HCT116 (cell line): ENCODE data around the gene SLC24A3. TPM values are rescaled to one million over a fixed set of nuclear protein-coding genes. Genes with fewer than 3 reads are reported as not detected.

Source experiments
- ATAC-seq: fragments of 200-7000 bp; cut with Tn5 transposase; 2 replicates; pipeline ENCODE4 v1.9.1; 2020; ENCODE audit warnings: mild to moderate bottlenecking, moderate library complexity
- BruUV-seq: library from RNA; stranded (reverse); fragments of 400-500 nt; replicated peaks from 2 replicates; lab custom pipeline; 2021; lab: Mats Ljungman, UMichigan
- CTCF ChIA-PET: fragments of 300-600 bp; sonication (Branson Sonifier 250); formaldehyde crosslinking; loops from one replicate; lab custom pipeline; 2021; ENCODE audit warnings: antibody characterized with exemption; lab: Charles Lee
- POLR2A ChIA-PET: fragments of 300-600, 350-600 bp; sonication (Branson Sonifier 250); formaldehyde crosslinking; loops from one replicate; lab custom pipeline; 2021; ENCODE audit warnings: antibody characterized with exemption; lab: Charles Lee
- RAD21 ChIA-PET, 2 experiments: fragments of 300-600 bp; sonication (Branson Sonifier 250); formaldehyde crosslinking; loops; one replicate each; lab custom pipeline; 2023; ENCODE audit warnings: low total read pairs in 2 of 2; ENCODE audit not compliant: uncharacterized antibody in 2 of 2, unreplicated experiment in 2 of 2, low non-redundant PET in 1 of 2; lab: Charles Lee
- DNase-seq: peaks from one replicate; pipeline ENCODE4 v3.0.0-alpha.2; 2010; ENCODE audit warnings: low read depth, low spot score
- H2AFZ ChIP-seq: fragments of 200-600 bp; shearing (Covaris generic), sonication (generic); 2 replicates; pipeline ENCODE4 v1.6.1; 2017; ENCODE audit warnings: low read depth, mixed run types, mixed read lengths, antibody characterized with exemption, low read length; ENCODE audit not compliant: poor library complexity, severe bottlenecking
- H3K27ac ChIP-seq: 2 replicates; pipeline ENCODE4 v1.5.1; 2012; ENCODE audit warnings: low read depth, low read length
- H3K27me3 ChIP-seq: fragments of 200-600 bp; sonication (generic); 2 replicates; pipeline ENCODE4 v1.6.1; 2016; ENCODE audit warnings: mixed run types, low read length, mixed read lengths; ENCODE audit not compliant: insufficient read depth
- H3K36me3 ChIP-seq, 2 experiments: fragments of 200-500 bp in 1 of 2; fragments of 200-600 bp in 1 of 2; sonication (Bioruptor generic) in 1 of 2; sonication (generic) in 1 of 2; 2 replicates each; pipeline versions ENCODE4 v1.5.1 to v1.6.1; 2014 to 2016; ENCODE audit warnings: low read length in 2 of 2, inconsistent platforms in 1 of 2, mixed read lengths in 1 of 2, mixed run types in 1 of 2; ENCODE audit not compliant: insufficient read depth in 2 of 2, control insufficient read depth in 1 of 2
- H3K4me1 ChIP-seq, 2 experiments: fragments of 200-600 bp in 1 of 2; sonication (generic) in 1 of 2; 2 replicates each; pipeline versions ENCODE4 v1.5.1 to v1.6.1; 2012 to 2017; ENCODE audit warnings: low read length in 2 of 2, inconsistent platforms in 1 of 2, mild to moderate bottlenecking in 1 of 2, mixed read lengths in 1 of 2, mixed run types in 1 of 2, moderate library complexity in 1 of 2; ENCODE audit not compliant: insufficient read depth in 2 of 2, control insufficient read depth in 1 of 2
- H3K4me2 ChIP-seq: fragments of 200-600 bp; sonication (generic); 2 replicates; pipeline ENCODE4 v1.6.1; 2017; ENCODE audit warnings: mixed run types, low read length, mixed read lengths
- H3K4me3 ChIP-seq, 2 experiments: fragments of 200-600 bp in 1 of 2; sonication (generic) in 1 of 2; replicated peaks in 1 of 2; 2 replicates each; pipeline ENCODE4 v1.5.1; 2011 to 2016; ENCODE audit warnings: low read length in 2 of 2, control low read depth in 1 of 2, low read depth in 1 of 2, mild to moderate bottlenecking in 1 of 2, mixed read lengths in 1 of 2, mixed run types in 1 of 2
- H3K79me2 ChIP-seq: fragments of 200-600 bp; sonication (generic); 2 replicates; pipeline ENCODE4 v1.6.1; 2017; ENCODE audit warnings: mild to moderate bottlenecking, mixed run types, low read length, moderate library complexity, mixed read lengths; ENCODE audit not compliant: insufficient read depth
- H3K9ac ChIP-seq: fragments of 200-600 bp; sonication (generic); 2 replicates; pipeline ENCODE4 v1.6.1; 2016; ENCODE audit warnings: low read length, mixed read lengths
- H3K9me2 ChIP-seq: fragments of 200-600 bp; sonication (generic), shearing (Covaris generic); 2 replicates; pipeline ENCODE4 v1.6.1; 2017; ENCODE audit warnings: mixed run types, mild to moderate bottlenecking, moderate library complexity; ENCODE audit not compliant: insufficient read depth
- H3K9me3 ChIP-seq, 2 experiments: fragments of 200-500 bp in 1 of 2; fragments of 200-600 bp in 1 of 2; sonication (Bioruptor generic) in 1 of 2; sonication (generic) in 1 of 2; 2 replicates each; pipeline ENCODE4 v1.6.1; 2014 to 2017; ENCODE audit warnings: low read length in 2 of 2, mixed read lengths in 2 of 2, inconsistent platforms in 1 of 2, low read depth in 1 of 2, mild to moderate bottlenecking in 1 of 2, mixed run types in 1 of 2, moderate library complexity in 1 of 2; ENCODE audit not compliant: control insufficient read depth in 1 of 2, insufficient read depth in 1 of 2
- H4K20me1 ChIP-seq: fragments of 200-600 bp; sonication (generic), shearing (Covaris generic); 2 replicates; pipeline ENCODE4 v1.6.1; 2017; ENCODE audit warnings: mixed run types, mild to moderate bottlenecking, moderate library complexity; ENCODE audit not compliant: insufficient read depth
- EGR1 ChIP-seq: IDR thresholded peaks from 2 replicates; pipeline ENCODE4 v1.6.1; 2012; ENCODE audit warnings: low read depth
- ELF1 ChIP-seq: IDR thresholded peaks from 2 replicates; pipeline ENCODE4 v1.6.1; 2012; ENCODE audit warnings: low read depth, borderline replicate concordance
- EZH2 ChIP-seq: fragments of 200-600 bp; sonication (generic); IDR thresholded peaks from 2 replicates; pipeline ENCODE4 v1.6.1; 2017; ENCODE audit warnings: antibody characterized with exemption, mixed run types
- EZH2phosphoT487 ChIP-seq: fragments of 200-600 bp; IDR thresholded peaks from 2 replicates; pipeline ENCODE4 v1.6.1; 2018; ENCODE audit warnings: antibody characterized with exemption, borderline replicate concordance
- FOSL1 ChIP-seq: IDR thresholded peaks from 2 replicates; pipeline ENCODE4 v1.6.1; 2012; ENCODE audit warnings: low read depth
- JUND ChIP-seq: IDR thresholded peaks from 2 replicates; pipeline ENCODE4 v1.6.1; 2012
- POLR2A ChIP-seq: IDR thresholded peaks from 2 replicates; pipeline ENCODE4 v1.7.0; 2011; ENCODE audit warnings: borderline replicate concordance; ENCODE audit not compliant: insufficient read depth, insufficient read length; ENCODE audit errors: extremely low read depth
- POLR2AphosphoS5 ChIP-seq: IDR thresholded peaks from 2 replicates; pipeline ENCODE4 v1.6.1; 2011; ENCODE audit warnings: mild to moderate bottlenecking, low read depth, low read length, moderate library complexity
- RAD21 ChIP-seq: IDR thresholded peaks from 2 replicates; pipeline ENCODE4 v1.6.1; 2012; ENCODE audit warnings: low read depth, mild to moderate bottlenecking
- SIN3A ChIP-seq: IDR thresholded peaks from 2 replicates; pipeline ENCODE4 v1.6.1; 2012; ENCODE audit warnings: low read depth
- SP1 ChIP-seq: IDR thresholded peaks from 2 replicates; pipeline ENCODE4 v1.6.1; 2012; ENCODE audit warnings: low read depth
- ZFX ChIP-seq: fragments of 450-650 bp; IDR thresholded peaks from 2 replicates; pipeline ENCODE4 v1.6.1; 2017
- ZNF274 ChIP-seq: fragments of 200-500 bp; sonication (Bioruptor generic); IDR thresholded peaks from 2 replicates; pipeline ENCODE4 v1.6.1; 2014; ENCODE audit warnings: mild to moderate bottlenecking, low read depth, low read length, inconsistent platforms
- intact Hi-C: fragments of 100-400 bp; cut with micrococcal nuclease; formaldehyde crosslinking; loops from 2 replicates; pipeline ENCODE4 v1.10.0; 2022
- total RNA-seq: library from RNA; stranded (reverse); gene quantifications from one replicate; pipeline ENCODE4 v1.2.1, GENCODE V29; 2021; ENCODE audit not compliant: unreplicated experiment
- TF ChIP-seq, protein P1 (sequence below): IDR thresholded peaks from 2 replicates; pipeline ENCODE4 v1.6.1; 2011; ENCODE audit warnings: mild to moderate bottlenecking, low read length, moderate library complexity; ENCODE audit not compliant: insufficient replicate concordance; ENCODE audit errors: extremely low read depth
- TF ChIP-seq, protein P2 (sequence below): IDR thresholded peaks from 2 replicates; pipeline ENCODE4 v1.6.1; 2012
- TF ChIP-seq, protein P3 (sequence below): IDR thresholded peaks from 2 replicates; pipeline ENCODE4 v1.6.1; 2012; ENCODE audit warnings: low read depth

SLC24A3 gene
- total RNA-seq, 1 experiment from 2014 or later = not detected

DNA sequence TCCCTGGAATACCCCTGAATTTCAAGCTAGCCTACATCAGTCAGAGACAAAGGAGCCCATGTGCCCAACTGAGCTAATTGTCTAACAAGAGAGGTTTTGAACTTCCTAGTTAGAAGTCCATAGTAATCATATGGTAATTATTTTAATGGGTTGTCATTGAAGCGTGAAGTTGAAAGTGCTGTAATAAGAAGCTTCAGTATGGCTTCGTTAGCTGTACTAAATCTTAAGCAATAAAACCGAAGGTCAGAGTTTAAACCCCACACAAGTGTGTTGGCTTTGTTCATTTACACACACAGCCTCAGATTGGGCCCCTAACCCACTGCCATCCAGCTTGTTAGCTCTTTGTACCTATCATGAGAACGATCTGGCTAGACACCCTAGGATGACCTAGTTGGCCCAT, 350.0 kb downstream of the SLC24A3 start:
- no peaks in the 10 kb centered on the region for H3K36me3 ChIP-seq
- no peak overlapping the region for H3K27ac ChIP-seq
- no peak overlapping the region for H2AFZ ChIP-seq
- no peaks in the 10 kb centered on the region for H3K79me2 ChIP-seq
- intact Hi-C loops = no loop called here
- CTCF ChIA-PET = interaction anchor here (1.4 kb wide), 1 partner anchor 21 kb away, joined by 3 read pairs; no protein-coding TSS in a partner anchor
- H3K9me3 ChIP-seq = no peaks in the 10 kb centered on the region
- H3K4me2 ChIP-seq = no peak overlapping the region
- no peaks in the 10 kb centered on the region for H3K4me1 ChIP-seq
- ATAC-seq = no peak
- DNase-seq = no peak
- RAD21 ChIA-PET = no interaction called here
- POLR2A ChIA-PET = no interaction called here
- no peaks in the 10 kb centered on the region for H3K9me2 ChIP-seq
- no peak overlapping the region for H3K9ac ChIP-seq
- no peak overlapping the region for H3K4me3 ChIP-seq
- H4K20me1 ChIP-seq = no peaks in the 10 kb centered on the region
- H3K27me3 ChIP-seq = peaks cover under 1% of the 10 kb centered on the region; the same call in 1 of the 2 replicates
- TF ChIP-seq POLR2A (no peak), ZFX (no peak), EZH2 (no peak), SIN3A (no peak), JUND (no peak), ELF1 (no peak), EZH2phosphoT487 (no peak), SP1 (no peak), EGR1 (no peak), ZNF274 (no peak), POLR2AphosphoS5 (no peak), FOSL1 (no peak), RAD21 (no peak)
- TF ChIP-seq, protein P1, sequence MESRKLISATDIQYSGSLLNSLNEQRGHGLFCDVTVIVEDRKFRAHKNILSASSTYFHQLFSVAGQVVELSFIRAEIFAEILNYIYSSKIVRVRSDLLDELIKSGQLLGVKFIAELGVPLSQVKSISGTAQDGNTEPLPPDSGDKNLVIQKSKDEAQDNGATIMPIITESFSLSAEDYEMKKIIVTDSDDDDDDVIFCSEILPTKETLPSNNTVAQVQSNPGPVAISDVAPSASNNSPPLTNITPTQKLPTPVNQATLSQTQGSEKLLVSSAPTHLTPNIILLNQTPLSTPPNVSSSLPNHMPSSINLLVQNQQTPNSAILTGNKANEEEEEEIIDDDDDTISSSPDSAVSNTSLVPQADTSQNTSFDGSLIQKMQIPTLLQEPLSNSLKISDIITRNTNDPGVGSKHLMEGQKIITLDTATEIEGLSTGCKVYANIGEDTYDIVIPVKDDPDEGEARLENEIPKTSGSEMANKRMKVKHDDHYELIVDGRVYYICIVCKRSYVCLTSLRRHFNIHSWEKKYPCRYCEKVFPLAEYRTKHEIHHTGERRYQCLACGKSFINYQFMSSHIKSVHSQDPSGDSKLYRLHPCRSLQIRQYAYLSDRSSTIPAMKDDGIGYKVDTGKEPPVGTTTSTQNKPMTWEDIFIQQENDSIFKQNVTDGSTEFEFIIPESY = no peak
- TF ChIP-seq, protein P2, sequence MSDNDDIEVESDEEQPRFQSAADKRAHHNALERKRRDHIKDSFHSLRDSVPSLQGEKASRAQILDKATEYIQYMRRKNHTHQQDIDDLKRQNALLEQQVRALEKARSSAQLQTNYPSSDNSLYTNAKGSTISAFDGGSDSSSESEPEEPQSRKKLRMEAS = no peak
- TF ChIP-seq, protein P3, sequence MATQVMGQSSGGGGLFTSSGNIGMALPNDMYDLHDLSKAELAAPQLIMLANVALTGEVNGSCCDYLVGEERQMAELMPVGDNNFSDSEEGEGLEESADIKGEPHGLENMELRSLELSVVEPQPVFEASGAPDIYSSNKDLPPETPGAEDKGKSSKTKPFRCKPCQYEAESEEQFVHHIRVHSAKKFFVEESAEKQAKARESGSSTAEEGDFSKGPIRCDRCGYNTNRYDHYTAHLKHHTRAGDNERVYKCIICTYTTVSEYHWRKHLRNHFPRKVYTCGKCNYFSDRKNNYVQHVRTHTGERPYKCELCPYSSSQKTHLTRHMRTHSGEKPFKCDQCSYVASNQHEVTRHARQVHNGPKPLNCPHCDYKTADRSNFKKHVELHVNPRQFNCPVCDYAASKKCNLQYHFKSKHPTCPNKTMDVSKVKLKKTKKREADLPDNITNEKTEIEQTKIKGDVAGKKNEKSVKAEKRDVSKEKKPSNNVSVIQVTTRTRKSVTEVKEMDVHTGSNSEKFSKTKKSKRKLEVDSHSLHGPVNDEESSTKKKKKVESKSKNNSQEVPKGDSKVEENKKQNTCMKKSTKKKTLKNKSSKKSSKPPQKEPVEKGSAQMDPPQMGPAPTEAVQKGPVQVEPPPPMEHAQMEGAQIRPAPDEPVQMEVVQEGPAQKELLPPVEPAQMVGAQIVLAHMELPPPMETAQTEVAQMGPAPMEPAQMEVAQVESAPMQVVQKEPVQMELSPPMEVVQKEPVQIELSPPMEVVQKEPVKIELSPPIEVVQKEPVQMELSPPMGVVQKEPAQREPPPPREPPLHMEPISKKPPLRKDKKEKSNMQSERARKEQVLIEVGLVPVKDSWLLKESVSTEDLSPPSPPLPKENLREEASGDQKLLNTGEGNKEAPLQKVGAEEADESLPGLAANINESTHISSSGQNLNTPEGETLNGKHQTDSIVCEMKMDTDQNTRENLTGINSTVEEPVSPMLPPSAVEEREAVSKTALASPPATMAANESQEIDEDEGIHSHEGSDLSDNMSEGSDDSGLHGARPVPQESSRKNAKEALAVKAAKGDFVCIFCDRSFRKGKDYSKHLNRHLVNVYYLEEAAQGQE = no peak
- no TSS peak for BruUV-seq
